Fibroblast of lung (primary cell): ENCODE measurements around the gene PADI2. TPM values are rescaled to one million over a fixed set of nuclear protein-coding genes. Genes with fewer than 3 reads are reported as not detected.

Experiments
- DNase-seq, 2 donors: peaks; one replicate each; pipeline versions ENCODE4 v3.0.0 to v3.0.0-alpha.2; 2010; ENCODE audit warnings: low read depth in 2 of 2
- H2AFZ ChIP-seq: 2 replicates; pipeline ENCODE4 v1.5.1; 2012; ENCODE audit warnings: low read length, control low read depth, inconsistent platforms
- H3K27ac ChIP-seq: 2 replicates; pipeline ENCODE4 v1.5.1; 2011; ENCODE audit warnings: low read length, control low read depth; ENCODE audit not compliant: insufficient read depth
- H3K27me3 ChIP-seq: 2 replicates; pipeline ENCODE4 v1.5.1; 2011; ENCODE audit warnings: mild to moderate bottlenecking, low read length; ENCODE audit not compliant: control insufficient read depth, insufficient read depth
- H3K36me3 ChIP-seq: 2 replicates; pipeline ENCODE4 v1.5.1; 2011; ENCODE audit warnings: low read length; ENCODE audit not compliant: control insufficient read depth, insufficient read depth
- H3K4me1 ChIP-seq: 2 replicates; pipeline ENCODE4 v1.5.1; 2011; ENCODE audit warnings: low read length; ENCODE audit not compliant: control insufficient read depth, insufficient read depth; ENCODE audit errors: extremely low read depth
- H3K4me2 ChIP-seq: 2 replicates; pipeline ENCODE4 v1.5.1; 2011; ENCODE audit warnings: low read length, control low read depth; ENCODE audit not compliant: insufficient read depth; ENCODE audit errors: extremely low read depth
- H3K4me3 ChIP-seq, 4 experiments: fragments of 200-600 bp in 1 of 4; sonication (generic) in 1 of 4; replicated peaks in 1 of 4; 2 replicates each; pipeline ENCODE4 v1.5.1; 2011 to 2016; ENCODE audit warnings: low read length in 4 of 4, low read depth in 3 of 4, mild to moderate bottlenecking in 3 of 4, control low read depth in 2 of 4, inconsistent platforms in 1 of 4, mixed read lengths in 1 of 4; ENCODE audit not compliant: insufficient read depth in 1 of 4; ENCODE audit errors: control extremely low read depth in 1 of 4
- H3K79me2 ChIP-seq: 2 replicates; pipeline ENCODE4 v1.5.1; 2012; ENCODE audit warnings: mild to moderate bottlenecking, low read length, inconsistent platforms; ENCODE audit not compliant: control insufficient read depth, insufficient read depth
- H3K9ac ChIP-seq: 2 replicates; pipeline ENCODE4 v1.5.1; 2011; ENCODE audit warnings: mild to moderate bottlenecking, low read length, control low read depth; ENCODE audit not compliant: insufficient read depth
- H3K9me3 ChIP-seq: 2 replicates; pipeline ENCODE4 v1.5.1; 2012; ENCODE audit warnings: low read depth, low read length; ENCODE audit not compliant: control insufficient read depth, insufficient read depth
- H4K20me1 ChIP-seq: 2 replicates; pipeline ENCODE4 v1.5.1; 2011; ENCODE audit warnings: low read length; ENCODE audit not compliant: control insufficient read depth, insufficient read depth; ENCODE audit errors: extremely low read depth
- CTCF ChIP-seq, 2 donors: IDR thresholded peaks in 1 of 2; conservative IDR thresholded peaks in 1 of 2; 1 replicate in 1 of 2; 2 replicates in 1 of 2; pipeline ENCODE4 v1.5.1; 2011 to 2012; ENCODE audit warnings: low read length in 2 of 2, control low read depth in 1 of 2, inconsistent platforms in 1 of 2, low read depth in 1 of 2, mild to moderate bottlenecking in 1 of 2
- EZH2 ChIP-seq: IDR thresholded peaks from 2 replicates; pipeline ENCODE4 v1.5.1; 2012; ENCODE audit warnings: low read length, control low read depth, mild to moderate bottlenecking; ENCODE audit errors: missing control alignments
- polyA plus RNA-seq, 2 donors: library from polyadenylated mRNA; depleted of rRNA in 1 of 2; stranded (reverse) in 1 of 2; unstranded in 1 of 2; fragments of >200 nt; gene quantifications; 2 replicates each; pipeline ENCODE4 v1.2.1, GENCODE V29; 2011 to 2012; ENCODE audit warnings: missing spikeins in 1 of 2
- total RNA-seq: library from RNA; depleted of rRNA; stranded (reverse); fragments of >200 nt; gene quantifications from 2 replicates; pipeline ENCODE4 v1.2.1, GENCODE V29; 2014

PADI2 gene
- total and polyA plus RNA-seq, 2 donors (not counting 1 experiment from before 2014, with no cell fraction given), result 0.03 TPM; not detected in 1

GRCh38 chr1:17110555-17110926, 8.7 kb downstream of the PADI2 start:
- no peak overlapping the region for H3K4me3 ChIP-seq
- no peaks in the 10 kb centered on the region for H4K20me1 ChIP-seq
- no peak overlapping the region for H3K9ac ChIP-seq
- H3K79me2 ChIP-seq, result no peaks in the 10 kb centered on the region
- no peaks in the 10 kb centered on the region for H3K36me3 ChIP-seq
- H3K9me3 ChIP-seq, result no peaks in the 10 kb centered on the region
- no peak for DNase-seq
- no peak overlapping the region for H3K4me2 ChIP-seq
- no peak overlapping the region for H3K27ac ChIP-seq
- no peak overlapping the region for H2AFZ ChIP-seq
- H3K27me3 ChIP-seq, result peaks cover 8% of the 10 kb centered on the region
- TF ChIP-seq EZH2, result no peak
- no peak for TF ChIP-seq CTCF (conservative IDR thresholded peaks at IDR 0.05 in 1 of 2, IDR thresholded peaks at IDR 0.05 in 1 of 2; ENCODE audit: low read depth in 1 of 2, low read length in 2 of 2)
- no peaks in the 10 kb centered on the region for H3K4me1 ChIP-seq

GRCh38 chr1:17109892-17110554, 9.2 kb downstream of the PADI2 start:
- TF ChIP-seq CTCF (conservative IDR thresholded peaks at IDR 0.05 in 1 of 2, IDR thresholded peaks at IDR 0.05 in 1 of 2; ENCODE audit: low read depth in 1 of 2, low read length in 2 of 2) (no peak), EZH2 (no peak)
- Histone ChIP-seq H3K4me1 (no peaks in the 10 kb centered on the region), H3K9ac (no peak overlapping the region), H3K9me3 (no peaks in the 10 kb centered on the region), H3K79me2 (no peaks in the 10 kb centered on the region), H4K20me1 (no peaks in the 10 kb centered on the region), H3K4me3 (no peak overlapping the region), H3K27ac (no peak overlapping the region), H3K27me3 (peaks cover 4% of the 10 kb centered on the region), H3K4me2 (no peak overlapping the region), H2AFZ (no peak overlapping the region), H3K36me3 (no peaks in the 10 kb centered on the region)
- no peak for DNase-seq

DNA sequence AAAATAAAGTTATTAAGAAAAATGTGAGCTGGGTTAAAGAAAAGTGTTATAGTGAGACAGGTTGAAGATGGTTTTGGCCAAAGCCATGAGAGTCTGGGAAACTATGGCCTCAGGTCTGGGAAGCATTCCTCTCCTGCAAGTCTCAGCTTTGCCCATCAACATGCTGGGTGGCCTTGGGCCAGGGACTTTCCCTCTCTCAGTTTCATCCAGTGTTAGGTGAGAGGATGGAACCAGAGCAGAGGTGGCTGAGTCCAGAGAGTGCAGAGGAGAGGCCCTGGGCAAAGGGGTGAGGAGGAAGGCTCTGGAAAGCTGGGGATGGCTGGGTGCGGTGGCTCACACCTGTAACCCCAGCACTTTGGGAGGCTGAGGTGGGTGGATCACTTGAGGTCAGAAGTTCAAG, 10.5 kb downstream of the PADI2 start:
- DNase-seq, result no peak

More for the DNA sequence above, 10.5 kb downstream of the PADI2 start:
- TF ChIP-seq CTCF (conservative IDR thresholded peaks at IDR 0.05 in 1 of 2, IDR thresholded peaks at IDR 0.05 in 1 of 2; ENCODE audit: low read depth in 1 of 2, low read length in 2 of 2), result no peak
- no peak for TF ChIP-seq EZH2
- no peaks in the 10 kb centered on the region for H3K79me2 ChIP-seq
- H3K36me3 ChIP-seq, result no peaks in the 10 kb centered on the region
- H3K27ac ChIP-seq, result no peak overlapping the region
- no peaks in the 10 kb centered on the region for H4K20me1 ChIP-seq
- H3K9ac ChIP-seq, result no peak overlapping the region
- H3K4me2 ChIP-seq, result no peak overlapping the region
- no peak overlapping the region for H3K4me3 ChIP-seq
- no peaks in the 10 kb centered on the region for H3K9me3 ChIP-seq
- peaks cover 4% of the 10 kb centered on the region for H3K27me3 ChIP-seq
- no peak overlapping the region for H2AFZ ChIP-seq
- H3K4me1 ChIP-seq, result no peaks in the 10 kb centered on the region
